ENCODE results near the gene NUDT4.
"Not testable (repeated sequence)": the region's sequence is repeated elsewhere in the genome, so short reads cannot be mapped to it uniquely, and the experiment has no call there.

- TF ChIP-seq POLR2AphosphoS5 (IDR thresholded peaks at IDR 0.05; ENCODE audit: low read depth); GABPA (IDR thresholded peaks at IDR 0.05; ENCODE audit: low read depth); CTCF (IDR thresholded peaks at IDR 0.05; ENCODE audit: insufficient read depth, low read length): not testable (repeated sequence)
Measured at GRCh38 chr12:93432031-93432430, 54.3 kb downstream of the NUDT4 start.
